Skeletal muscle satellite cell (primary cell): ENCODE results near the gene SLC36A3.
"Not testable (repeated sequence)": the region's sequence is repeated elsewhere in the genome, so short reads cannot be mapped to it uniquely, and the experiment has no call there.

ENCODE experiments used
- H3K27me3 ChIP-seq: 2 replicates; pipeline ENCODE4 v1.7.0; 2013; ENCODE audit warnings: low read length; ENCODE audit not compliant: control insufficient read depth, insufficient read depth
- H3K36me3 ChIP-seq: 2 replicates; pipeline ENCODE4 v1.7.0; 2013; ENCODE audit warnings: mild to moderate bottlenecking, control low read depth, low read length; ENCODE audit not compliant: insufficient read depth
- H3K4me1 ChIP-seq: 2 replicates; pipeline ENCODE4 v1.7.0; 2013; ENCODE audit warnings: low read length; ENCODE audit not compliant: control insufficient read depth, insufficient read depth
- H3K4me2 ChIP-seq: 2 replicates; pipeline ENCODE4 v1.7.0; 2013; ENCODE audit warnings: mild to moderate bottlenecking, low read length
- H3K4me3 ChIP-seq: 2 replicates; pipeline ENCODE4 v1.7.0; 2013; ENCODE audit warnings: low read length
- H3K9ac ChIP-seq: 2 replicates; pipeline ENCODE4 v1.7.0; 2013; ENCODE audit warnings: mild to moderate bottlenecking, low read depth, low read length, moderate library complexity
- H3K9me3 ChIP-seq: replicated peaks from 2 replicates; pipeline ENCODE4 v1.7.0; 2013; ENCODE audit warnings: mild to moderate bottlenecking, control low read depth, low read length

Gene SLC36A3

DNA sequence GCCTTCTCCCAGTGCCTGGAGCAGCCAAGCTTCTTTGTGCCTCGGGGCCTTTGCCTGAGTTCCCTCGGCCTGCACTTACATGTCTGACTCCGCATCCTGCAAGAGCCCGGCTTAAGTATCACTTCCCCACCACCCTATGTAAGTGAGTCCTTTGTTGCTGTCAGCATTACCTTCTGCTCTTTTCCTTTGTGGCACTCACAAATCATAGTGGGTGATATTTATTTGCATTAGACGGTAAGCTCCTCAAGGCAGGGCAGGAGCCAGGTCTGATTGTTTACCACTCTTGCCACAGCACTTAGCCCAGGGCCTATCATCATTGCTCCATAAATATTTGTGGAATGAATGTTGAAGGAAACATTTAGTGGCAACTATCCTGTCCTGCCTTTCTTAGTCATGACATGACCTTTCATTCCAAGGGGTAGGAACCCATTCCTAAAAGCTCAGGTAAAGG, 45.8 kb downstream of the SLC36A3 start:
- H3K4me3 ChIP-seq, result no peak overlapping the region
- no peaks in the 10 kb centered on the region for H3K9me3 ChIP-seq
- peaks cover 10% of the 10 kb centered on the region for H3K4me1 ChIP-seq
- H3K27me3 ChIP-seq, result no peaks in the 10 kb centered on the region
- no peaks in the 10 kb centered on the region for H3K36me3 ChIP-seq
- no peak overlapping the region for H3K4me2 ChIP-seq
- H3K9ac ChIP-seq, result no peak overlapping the region

DNA sequence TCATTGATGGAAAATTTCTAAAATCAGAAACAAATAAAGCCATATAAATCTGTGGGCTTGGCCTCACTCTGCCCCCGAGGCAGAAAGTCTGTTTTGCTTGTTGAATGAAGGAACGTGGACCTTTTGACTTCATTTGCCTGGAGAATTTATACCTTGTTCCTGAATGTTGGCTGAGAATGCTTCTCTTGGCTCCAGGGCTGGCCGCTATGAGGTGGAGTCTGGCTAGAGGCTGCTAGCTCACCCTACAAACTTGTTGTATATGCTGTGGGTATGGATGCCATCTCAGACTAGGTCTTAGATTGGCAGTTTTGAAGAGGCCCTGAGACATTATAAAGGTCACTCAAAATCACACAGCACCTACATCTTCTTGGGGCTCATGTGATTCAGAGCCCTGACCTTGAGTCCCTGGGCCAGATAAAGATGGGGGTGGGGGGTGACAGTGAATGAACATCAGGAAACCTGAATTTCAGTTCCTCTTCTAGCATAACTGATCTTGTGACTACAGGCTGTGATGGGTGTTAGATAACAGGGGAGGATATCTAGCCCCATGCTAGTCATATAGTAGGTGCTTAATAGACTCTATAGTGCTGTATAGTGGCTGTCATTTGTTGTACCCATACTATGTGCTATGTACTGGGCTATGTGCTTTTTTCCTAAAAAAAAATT, 47.8 kb downstream of the SLC36A3 start:
- Histone ChIP-seq H3K4me1 (peaks cover 10% of the 10 kb centered on the region), H3K4me3 (no peak overlapping the region), H3K4me2 (no peak overlapping the region), H3K27me3 (no peaks in the 10 kb centered on the region), H3K36me3 (no peaks in the 10 kb centered on the region), H3K9ac (no peak overlapping the region), H3K9me3 (no peaks in the 10 kb centered on the region)

DNA sequence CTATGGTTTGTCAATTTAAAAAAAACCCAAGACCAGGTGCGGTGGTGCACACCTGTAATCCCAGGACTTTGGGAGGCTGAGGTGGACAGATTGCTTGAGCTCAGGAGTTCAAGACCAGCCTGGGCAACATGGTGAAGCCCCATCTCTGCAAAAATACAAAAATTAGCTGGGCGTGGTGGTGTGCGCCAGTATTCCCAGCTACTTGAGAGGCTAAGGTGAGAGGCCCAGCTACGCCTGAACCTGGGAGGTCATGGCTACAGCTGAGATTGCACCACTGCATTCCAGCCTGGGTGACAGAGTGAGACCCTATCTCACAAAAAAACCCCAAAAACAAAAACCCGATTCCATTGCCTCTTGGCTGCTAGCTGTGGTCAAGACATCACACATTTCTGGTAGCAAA, 48.6 kb downstream of the SLC36A3 start:
- not testable (repeated sequence) for H3K9ac ChIP-seq, H3K4me2 ChIP-seq, H3K9me3 ChIP-seq, H3K36me3 ChIP-seq, H3K4me3 ChIP-seq, H3K27me3 ChIP-seq
- peaks cover 10% of the 10 kb centered on the region for H3K4me1 ChIP-seq

DNA sequence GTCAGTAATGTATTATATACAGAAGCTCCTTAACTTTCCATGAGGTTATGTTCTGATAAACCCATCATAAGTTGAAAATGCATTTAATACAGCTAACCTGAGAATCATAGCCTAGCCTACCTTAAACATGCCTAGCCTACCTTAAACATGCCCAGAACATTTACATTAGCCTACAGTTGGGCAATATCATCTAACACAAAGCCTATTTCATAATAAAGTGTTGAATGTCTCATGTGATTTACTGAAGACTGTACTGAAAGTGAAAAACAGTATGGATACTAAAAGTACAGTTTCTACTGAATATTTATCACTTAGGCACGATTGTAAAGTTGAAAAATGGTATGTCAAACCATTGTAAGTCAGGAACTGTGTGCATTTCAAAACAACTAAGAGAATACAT, 49.0 kb downstream of the SLC36A3 start:
- H3K4me1 ChIP-seq, result peaks cover 10% of the 10 kb centered on the region
- H3K9me3 ChIP-seq, result no peaks in the 10 kb centered on the region
- H3K4me3 ChIP-seq, result no peak overlapping the region
- no peaks in the 10 kb centered on the region for H3K27me3 ChIP-seq
- no peak overlapping the region for H3K9ac ChIP-seq
- H3K4me2 ChIP-seq, result no peak overlapping the region
- H3K36me3 ChIP-seq, result no peaks in the 10 kb centered on the region

DNA sequence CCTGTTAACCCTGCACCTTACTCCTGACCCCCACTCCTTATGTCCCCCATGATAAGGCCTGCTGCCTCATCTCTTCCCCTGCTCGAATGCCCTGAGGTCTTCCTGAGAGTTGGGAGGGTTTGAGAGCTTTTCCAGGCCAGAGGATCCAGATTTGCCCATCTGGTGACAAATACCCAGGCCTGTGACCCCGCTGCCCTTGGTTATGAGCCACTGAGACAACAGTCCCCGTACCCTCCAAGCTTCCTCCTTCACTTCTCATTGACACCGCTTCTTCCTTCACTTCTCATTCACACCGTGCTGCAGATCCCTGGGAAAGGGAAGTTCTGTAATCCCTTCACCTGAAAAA, 50.0 kb downstream of the SLC36A3 start:
- Histone ChIP-seq H3K4me2 (peak overlapping the region; percentile 94), H3K27me3 (peaks cover 6% of the 10 kb centered on the region), H3K4me3 (peak overlapping the region; percentile 93), H3K36me3 (no peaks in the 10 kb centered on the region), H3K9ac (peak overlapping the region; percentile 83), H3K4me1 (peaks cover 10% of the 10 kb centered on the region), H3K9me3 (no peaks in the 10 kb centered on the region)

DNA sequence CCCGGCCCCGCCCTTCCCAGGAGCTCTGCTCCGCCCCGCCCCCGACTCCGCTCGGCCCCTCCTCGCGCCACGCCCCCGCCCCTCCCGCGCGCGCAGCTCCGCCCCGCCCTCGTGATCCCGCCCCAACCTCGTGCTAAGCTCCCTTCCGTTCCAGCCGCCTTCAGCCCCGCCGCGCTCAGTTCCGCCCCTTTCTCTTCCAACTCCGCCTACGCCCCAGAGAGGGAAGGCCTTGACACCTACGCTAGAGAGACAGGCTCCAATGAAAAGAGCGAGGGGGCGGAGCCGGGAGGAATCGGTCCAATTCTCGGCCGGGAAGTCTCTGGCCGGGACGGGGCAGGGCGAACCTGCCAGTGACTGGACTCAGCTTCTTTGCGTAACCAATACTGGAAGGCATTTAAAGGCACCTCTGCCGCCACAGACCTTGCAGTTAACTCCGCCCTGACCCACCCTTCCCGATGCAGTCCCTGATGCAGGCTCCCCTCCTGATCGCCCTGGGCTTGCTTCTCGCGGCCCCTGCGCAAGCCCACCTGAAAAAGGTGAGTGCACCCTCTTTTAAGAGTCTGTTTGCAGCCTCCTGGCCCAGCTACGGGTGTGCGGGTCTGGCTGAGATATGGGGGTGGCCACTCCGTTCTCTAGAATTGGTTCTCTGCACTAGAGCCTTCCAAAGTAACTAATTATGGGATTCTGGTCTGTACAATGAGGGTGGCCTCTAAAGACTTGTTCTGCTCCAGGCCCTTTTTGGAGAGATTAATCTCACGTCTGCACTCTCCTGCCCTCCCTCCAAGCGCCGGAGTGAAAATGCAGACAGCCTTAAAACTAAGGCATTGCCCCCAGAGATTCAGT, 50.6 kb downstream of the SLC36A3 start, which contains the start of gene GM2A:
TSS of gene GM2A (plus strand) at position 424 of the 843 bp plus-strand sequence. CDS start at position 456, 32 bp downstream.
- Histone ChIP-seq H3K9ac (peak within 1 kb of the TSS; percentile 83), H3K36me3 (no peaks in the 10 kb centered on the region), H3K9me3 (no peaks in the 10 kb centered on the region), H3K4me1 (peaks cover 10% of the 10 kb centered on the region), H3K4me2 (peak within 1 kb of the TSS; percentile 94), H3K27me3 (peaks cover 12% of the 10 kb centered on the region), H3K4me3 (peak within 1 kb of the TSS; percentile 93)

DNA sequence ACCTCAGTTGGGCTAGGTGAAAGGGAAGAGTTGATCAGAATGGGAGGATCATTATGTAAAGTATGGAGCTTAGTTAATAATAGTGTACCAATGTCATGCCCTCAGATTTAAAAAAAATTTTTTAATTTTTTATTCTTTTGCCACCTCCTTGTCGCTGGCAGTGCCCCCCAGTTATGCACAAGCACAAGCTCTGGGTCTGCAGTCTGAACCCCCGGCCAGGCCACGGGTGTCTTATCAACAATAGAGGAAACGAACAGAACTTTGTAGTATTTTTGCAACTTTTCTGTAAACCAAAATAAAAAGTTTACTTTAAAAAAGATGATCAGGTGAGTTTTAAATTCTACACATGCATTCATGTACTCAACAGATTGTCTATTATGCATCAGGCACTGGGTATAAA, 51.9 kb downstream of the SLC36A3 start:
- Histone ChIP-seq H3K36me3 (no peaks in the 10 kb centered on the region), H3K9ac (no peak overlapping the region), H3K4me3 (no peak overlapping the region), H3K4me1 (peaks cover 10% of the 10 kb centered on the region), H3K4me2 (no peak overlapping the region), H3K27me3 (peaks cover 24% of the 10 kb centered on the region), H3K9me3 (no peaks in the 10 kb centered on the region)

DNA sequence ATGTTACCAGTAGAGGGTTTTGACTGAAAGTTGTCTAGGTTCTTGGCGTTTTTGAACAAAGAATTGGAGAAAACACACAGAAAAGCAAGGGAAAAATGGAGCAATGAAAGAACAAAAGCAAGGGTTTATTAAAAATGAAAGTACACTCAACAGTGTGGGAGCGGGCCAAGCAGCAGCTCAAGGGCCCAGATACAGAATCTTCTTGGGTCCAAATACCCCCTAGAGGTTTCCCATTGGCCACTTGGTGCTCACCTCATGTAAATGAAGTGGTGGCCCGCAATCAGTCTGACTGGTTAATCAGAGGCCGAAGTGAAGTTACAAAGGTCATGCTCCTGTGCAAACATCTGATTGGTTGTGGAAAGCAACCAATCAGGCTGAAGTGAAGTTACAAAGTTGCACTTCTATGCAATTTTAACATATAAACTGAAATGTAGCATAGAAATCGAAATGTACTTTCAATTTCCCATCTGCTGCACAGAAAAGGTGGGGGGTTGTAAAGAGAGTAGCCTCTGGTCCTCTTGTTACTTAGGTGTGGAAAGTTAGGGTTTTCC, 52.5 kb downstream of the SLC36A3 start:
- H3K36me3 ChIP-seq, result no peaks in the 10 kb centered on the region
- H3K4me1 ChIP-seq, result peaks cover 10% of the 10 kb centered on the region
- H3K4me3 ChIP-seq, result no peak overlapping the region
- no peak overlapping the region for H3K9ac ChIP-seq
- H3K27me3 ChIP-seq, result peaks cover 29% of the 10 kb centered on the region
- H3K9me3 ChIP-seq, result no peaks in the 10 kb centered on the region
- no peak overlapping the region for H3K4me2 ChIP-seq

DNA sequence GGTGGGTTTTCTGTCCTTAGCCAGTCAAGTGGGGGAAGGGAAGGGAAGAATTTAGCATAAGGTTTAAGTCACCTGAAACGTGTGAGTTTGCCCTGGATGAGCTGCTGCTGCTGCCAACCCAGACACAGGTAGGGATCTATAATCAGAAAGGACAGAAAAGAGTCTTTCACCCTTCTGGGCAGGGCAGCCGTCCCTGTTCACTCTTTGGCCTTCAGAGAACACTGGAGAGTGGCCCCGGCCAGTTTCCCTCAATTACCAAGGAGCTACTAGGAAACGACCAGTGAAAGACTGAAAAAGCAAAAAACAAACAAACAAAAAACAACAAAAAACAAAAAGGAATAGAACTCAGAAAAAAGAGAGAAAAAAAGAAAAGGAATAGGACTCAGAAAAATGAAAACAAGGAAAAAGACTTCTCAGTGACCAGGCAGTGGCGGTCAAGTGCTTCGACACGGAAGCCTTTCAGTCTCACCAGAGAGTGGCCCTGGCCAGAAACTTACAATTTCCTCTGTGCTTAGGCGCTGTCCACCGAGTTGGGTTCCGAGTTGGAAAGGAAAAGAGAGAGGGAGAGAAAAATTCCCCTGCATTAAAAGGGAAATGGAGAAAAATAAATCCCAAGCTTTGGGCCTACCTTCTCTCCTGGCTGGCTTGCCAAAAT, 53.1 kb downstream of the SLC36A3 start:
- Histone ChIP-seq H3K4me2 (no peak overlapping the region), H3K4me1 (peaks cover 10% of the 10 kb centered on the region), H3K27me3 (peaks cover 35% of the 10 kb centered on the region), H3K9ac (no peak overlapping the region), H3K36me3 (no peaks in the 10 kb centered on the region), H3K4me3 (no peak overlapping the region), H3K9me3 (no peaks in the 10 kb centered on the region)

DNA sequence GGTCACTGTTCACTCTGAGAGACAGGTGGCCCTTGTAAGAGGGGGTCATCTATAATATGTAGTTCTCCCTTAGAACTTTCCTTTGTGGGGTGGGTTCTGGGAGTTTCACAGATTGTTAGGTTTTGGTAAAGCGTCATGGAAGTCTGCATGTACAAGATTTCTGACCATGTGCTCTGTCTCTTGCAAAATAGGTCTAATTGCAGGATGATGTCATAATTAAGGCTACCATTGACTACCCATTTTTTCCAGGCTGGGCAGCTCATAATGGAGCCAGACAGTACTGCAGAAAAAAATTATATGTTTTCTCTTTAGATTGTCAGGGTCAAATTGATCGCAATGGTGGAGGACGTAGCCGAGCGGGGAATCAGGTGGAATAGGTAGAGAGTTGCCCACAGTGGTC, 54.3 kb downstream of the SLC36A3 start:
- no peak overlapping the region for H3K4me2 ChIP-seq
- peaks cover 9% of the 10 kb centered on the region for H3K4me1 ChIP-seq
- H3K9ac ChIP-seq, result no peak overlapping the region
- no peak overlapping the region for H3K4me3 ChIP-seq
- H3K27me3 ChIP-seq, result peaks cover 36% of the 10 kb centered on the region
- no peaks in the 10 kb centered on the region for H3K9me3 ChIP-seq
- H3K36me3 ChIP-seq, result no peaks in the 10 kb centered on the region

DNA sequence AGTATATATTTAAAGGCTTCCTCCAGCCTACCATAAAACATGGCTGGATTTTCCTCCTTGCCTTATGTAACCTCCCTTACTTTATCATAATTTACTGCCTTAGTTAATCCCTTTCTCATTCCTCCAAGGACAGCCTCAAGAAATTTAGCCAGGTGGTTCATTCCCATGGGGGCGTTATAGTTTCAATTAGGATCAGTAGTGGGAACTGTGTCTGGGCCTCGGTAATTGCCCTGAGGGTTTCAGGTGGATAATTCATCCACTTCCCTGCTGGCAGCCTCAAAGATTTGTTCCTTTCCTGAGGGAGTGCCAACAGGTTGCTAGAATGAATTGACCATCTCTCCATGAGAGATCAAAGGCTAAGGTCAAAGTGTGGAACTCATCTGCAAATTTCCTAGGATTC, 54.9 kb downstream of the SLC36A3 start:
- no peak overlapping the region for H3K9ac ChIP-seq
- peaks cover 3% of the 10 kb centered on the region for H3K4me1 ChIP-seq
- no peak overlapping the region for H3K4me3 ChIP-seq
- H3K27me3 ChIP-seq, result peaks cover 36% of the 10 kb centered on the region
- no peaks in the 10 kb centered on the region for H3K36me3 ChIP-seq
- no peak overlapping the region for H3K4me2 ChIP-seq
- H3K9me3 ChIP-seq, result no peaks in the 10 kb centered on the region
